NOMO-1 (cell line): ENCODE measurements around the gene GAMT.

Experiments
- DNase-seq, 2 experiments: peaks; one replicate each; lab custom pipeline; 2025; ENCODE audit not compliant: unreplicated experiment in 2 of 2; lab: John Stamatoyannopoulos, UW

Gene GAMT

DNA sequence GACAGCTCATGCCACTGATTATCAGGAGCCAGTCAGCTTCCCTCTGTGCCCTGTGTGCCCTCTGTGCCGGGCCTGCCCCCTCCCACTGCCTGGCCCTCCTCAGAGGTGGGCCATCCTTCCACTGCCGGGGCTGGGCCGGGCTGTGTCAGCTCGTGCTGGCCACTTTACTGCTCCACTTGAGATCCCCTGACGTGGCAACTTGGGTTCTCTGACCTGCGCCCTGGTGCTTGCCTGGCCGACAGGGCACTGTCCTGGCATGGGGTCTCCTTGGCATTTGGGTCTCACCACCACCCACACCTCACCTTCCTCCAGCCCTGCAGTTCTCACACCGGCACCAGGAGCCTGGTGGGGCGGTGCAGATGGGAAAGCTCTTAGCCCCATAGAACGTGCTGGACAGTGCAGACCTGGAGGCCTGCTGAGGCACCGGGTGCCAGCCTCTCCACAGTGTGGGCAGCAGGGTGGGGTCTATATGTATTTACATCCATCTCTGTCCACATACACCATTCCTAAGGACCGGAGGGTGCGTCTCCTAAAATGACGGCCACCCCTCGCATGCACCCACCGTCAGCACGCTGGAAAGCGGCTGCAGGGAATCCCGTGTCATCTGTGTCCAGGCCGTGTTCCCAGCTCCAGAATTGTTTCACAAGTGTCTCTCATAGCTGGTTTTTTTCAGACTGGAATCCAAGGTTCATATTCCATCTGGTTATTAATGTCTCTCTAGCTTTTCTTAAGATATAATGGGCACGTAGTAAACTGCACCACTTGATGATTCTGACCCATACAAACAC, 17.8 kb upstream of the GAMT start:
- no peak for DNase-seq

DNA sequence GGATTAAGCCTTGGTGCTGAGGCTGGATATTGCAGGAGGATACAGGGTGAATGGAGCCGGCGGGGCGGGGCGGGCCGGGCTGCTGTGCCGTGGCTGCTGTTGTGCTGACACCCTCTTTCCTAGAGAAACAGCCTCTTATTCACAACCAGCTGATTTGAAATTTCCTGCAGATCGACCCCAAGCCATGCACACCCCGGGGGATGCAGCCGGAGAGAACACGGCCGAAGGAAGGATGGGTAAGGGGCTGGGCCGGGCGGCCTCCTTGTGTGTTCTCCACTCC, 17.1 kb upstream of the GAMT start:
- no peak for DNase-seq

DNA sequence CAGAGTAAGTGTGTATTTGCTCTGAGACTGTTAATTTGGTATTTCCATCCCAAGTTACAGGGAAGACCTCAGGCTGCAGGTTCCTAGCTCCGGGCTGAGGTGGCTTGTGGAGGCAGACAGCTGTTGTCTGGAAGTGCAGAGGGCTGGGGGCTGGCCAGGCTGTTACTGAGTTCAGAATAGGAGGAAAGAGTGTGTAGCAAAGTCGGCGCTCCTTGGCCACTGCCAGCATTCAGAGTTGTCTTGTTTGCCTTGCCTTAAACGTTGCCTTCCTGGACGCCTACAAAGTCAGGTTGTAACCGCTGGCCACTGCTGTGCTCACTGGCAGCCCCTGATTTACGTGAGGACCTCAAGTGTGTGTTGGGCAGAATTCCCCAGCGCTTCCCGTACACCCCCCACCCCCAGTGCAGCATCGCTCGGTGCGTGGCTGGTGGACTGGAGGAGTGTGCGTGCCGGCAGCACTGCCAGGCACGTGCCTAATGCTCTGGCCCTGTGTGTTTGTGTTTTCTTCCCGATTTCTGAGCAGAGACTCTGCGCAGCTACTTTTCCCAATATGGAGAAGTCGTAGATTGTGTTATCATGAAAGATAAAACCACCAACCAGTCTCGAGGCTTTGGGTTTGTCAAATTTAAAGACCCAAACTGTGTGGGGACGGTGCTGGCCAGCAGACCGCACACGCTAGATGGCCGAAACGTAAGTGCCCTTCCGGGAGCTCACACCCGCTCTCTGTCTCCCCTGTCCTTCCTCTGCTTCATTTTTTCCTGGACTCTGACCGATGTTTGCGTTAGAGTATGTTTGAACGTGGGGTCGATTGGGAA, 16.5 kb upstream of the GAMT start:
- DNase-seq: no peak

GRCh38 chr19:1417145-1417544, 15.8 kb upstream of the GAMT start:
- no peak for DNase-seq

DNA sequence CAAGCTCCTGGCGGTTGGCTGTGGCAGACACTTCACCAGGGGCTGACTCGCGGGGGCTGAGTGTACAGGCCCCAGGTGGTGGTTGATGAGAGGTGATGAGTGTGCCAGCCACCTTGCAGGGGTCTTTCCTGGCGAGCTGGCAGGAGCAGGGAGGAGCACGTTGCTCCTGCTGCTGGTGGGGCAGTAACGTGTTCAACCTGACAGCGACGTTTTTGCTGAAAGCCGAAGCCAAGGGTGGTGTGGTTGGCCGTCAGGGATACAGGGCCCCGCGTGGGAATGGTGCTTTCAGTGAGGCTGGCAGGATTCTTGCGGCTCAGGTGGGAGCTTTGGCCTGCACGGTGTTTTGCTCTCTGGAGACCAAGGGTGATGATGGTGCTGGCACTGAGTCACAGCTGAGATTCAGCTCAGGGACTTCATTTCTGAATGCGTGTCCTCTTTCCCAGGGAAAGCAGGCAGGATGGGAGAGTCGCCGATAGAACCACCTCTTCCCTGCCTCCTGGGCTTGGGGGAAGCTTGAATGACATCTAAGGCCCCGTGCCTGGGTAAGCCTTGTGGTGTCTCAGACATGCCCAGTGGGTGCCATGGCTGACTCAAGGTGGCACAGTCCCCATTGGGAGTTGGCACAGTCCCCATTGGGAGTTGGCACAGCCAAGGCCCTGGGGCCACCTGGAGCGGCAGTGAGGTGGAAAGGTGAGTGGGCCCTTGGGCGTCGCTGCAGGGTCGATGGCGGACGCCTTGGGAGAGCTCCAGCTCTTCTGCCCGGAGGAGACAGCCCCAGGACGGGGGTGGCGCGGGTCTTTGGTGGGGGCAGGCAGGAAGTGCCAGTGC, 14.9 kb upstream of the GAMT start:
- no peak for DNase-seq

GRCh38 chr19:1412995-1413800, 11.9 kb upstream of the GAMT start:
- no peak for DNase-seq

- no peak for DNase-seq
These were observed 11.1 kb upstream of the GAMT start for GRCh38 chr19:1412323-1412923.

GRCh38 chr19:1411255-1412191, 10.2 kb upstream of the GAMT start:
- no peak for DNase-seq

DNA sequence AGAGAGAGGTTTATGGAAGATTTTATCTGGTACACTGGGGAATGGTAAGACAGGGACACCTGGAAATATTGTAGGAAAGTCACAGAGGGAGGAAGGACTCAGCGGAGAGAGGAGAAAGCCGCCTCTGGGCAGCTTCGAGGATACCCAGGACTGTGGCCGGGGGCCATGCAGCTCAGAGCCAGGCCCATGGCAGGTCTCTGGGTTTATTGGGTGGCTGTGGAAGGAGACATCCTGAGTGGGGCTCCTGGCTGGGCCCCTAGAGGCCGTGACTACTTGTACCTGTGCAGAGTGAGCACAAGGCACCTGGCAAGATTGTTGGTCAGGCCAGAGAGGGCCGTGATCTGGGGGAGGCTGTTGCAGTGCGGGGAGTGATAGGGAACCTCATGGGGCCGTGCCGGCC, 9.4 kb upstream of the GAMT start:
- no peak for DNase-seq

- DNase-seq: no peak
These were observed 8.9 kb upstream of the GAMT start for GRCh38 chr19:1410136-1410786.

- no peak for DNase-seq
These were observed 8.1 kb upstream of the GAMT start for GRCh38 chr19:1409204-1410005.

DNA sequence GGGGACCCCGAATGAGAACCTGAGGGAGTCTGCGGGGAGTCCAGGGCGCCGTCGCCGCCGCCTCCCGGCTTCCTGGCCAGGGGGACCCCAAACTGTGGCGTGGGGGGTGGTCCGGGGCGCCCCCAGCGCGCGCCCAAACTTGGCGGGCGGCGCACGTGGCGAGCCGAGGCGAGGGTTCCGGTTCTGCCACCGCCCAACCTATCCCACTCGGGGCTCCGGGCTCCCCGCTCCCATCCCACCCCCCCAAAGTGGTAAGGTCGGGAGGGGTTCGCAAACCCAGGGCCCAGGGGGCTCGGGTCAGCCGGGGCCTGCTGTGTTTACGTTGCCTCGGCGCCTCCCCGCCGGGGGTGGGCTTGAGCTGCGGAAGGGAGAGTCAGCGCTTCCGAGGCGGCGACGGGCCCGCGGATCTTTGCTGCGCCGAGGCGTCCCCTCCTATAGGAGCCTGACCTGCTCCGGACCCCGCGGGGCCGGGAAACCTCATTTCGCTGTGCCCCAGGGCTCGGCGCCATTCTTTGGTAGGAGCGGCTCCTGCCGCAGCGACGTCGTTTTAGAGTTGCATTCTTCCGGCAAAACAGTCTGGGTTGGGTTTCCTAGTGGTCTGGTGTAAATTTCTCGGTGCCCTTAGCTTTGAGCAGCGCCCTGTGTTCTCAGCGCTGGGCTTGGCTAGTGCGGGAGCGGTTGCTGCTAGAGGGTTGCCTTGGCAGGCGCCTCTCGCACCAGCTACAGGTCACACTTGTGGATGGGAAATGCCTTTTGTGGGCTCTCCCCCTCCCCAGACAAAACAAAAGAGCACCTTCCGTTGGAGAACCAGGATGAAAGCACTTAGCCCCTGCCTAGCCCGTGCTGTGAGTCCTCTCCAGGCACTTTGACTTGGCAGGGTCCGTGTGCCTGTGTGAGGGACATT, 7.2 kb upstream of the GAMT start:
- DNase-seq: peak; percentile 27 to 30

GRCh38 chr19:1407528-1408299, 6.4 kb upstream of the GAMT start, which contains the start of gene DAZAP1:
TSS of gene DAZAP1 (plus strand) at chr19:1407586. CDS start at chr19:1407774, 188 bp downstream.
- no peak for DNase-seq

- peak; percentile 94 to 96 for DNase-seq
These were observed 5.6 kb upstream of the GAMT start for GRCh38 chr19:1406774-1407527.

DNA sequence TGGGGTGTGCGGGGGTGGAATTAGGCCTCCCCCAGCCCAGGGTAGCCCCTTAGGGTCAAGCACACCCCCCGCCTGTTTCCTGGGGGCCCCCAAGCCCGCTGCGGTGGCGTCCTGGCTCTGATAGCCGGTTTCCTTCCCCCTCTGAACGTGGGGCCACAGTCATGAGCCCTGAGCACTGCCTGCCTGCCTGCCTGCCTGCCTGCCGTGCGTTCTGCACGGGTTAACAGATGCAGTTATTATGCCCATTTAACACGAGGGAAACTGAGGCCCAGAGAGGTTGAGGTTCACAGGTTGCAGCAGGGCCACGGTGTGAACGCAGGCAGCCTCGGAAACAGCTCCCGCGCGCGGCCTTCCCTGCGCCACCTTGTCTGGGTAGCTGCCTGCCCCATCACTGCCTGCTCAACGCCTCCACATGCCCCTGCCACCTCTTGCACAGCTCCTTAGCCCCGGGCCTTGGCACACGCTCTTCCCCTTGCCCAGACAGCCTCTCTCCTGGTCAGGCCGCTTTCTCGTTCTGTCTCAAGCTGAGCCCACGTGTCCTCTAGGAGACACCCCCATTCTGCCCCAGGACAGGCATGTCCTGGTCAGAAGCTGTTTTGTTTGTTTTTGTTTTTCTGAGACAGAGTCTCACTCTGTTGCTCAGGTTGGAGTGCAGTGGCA, 1.2 kb upstream of the GAMT start:
- no peak for DNase-seq
